Stomach (tissue), 8 donors: ENCODE measurements around the gene ECPAS. TPM values are rescaled to one million over a fixed set of nuclear protein-coding genes. Genes with fewer than 3 reads are reported as not detected.

Source experiments
- polyA plus RNA-seq, 3 donors: library from polyadenylated mRNA; stranded (reverse); fragments of 200-250 nt; gene quantifications; one replicate each; pipeline ENCODE4 v1.2.3, GENCODE V29; 2013
- small RNA-seq, 4 donors: library from RNA; depleted of rRNA; stranded (forward); fragments of <200 nt; gene quantifications; one replicate each; pipeline ENCODE3, GENCODE V24; 2016
- total RNA-seq, 5 donors: library from RNA; depleted of rRNA; stranded (reverse); fragments of >200 nt; gene quantifications; one replicate each; pipeline versions ENCODE4 v1.1.0 to v1.2.3, GENCODE V29; 2014 to 2016
- donor health status: healthy with polysubstance abuse.
- donor health status: Bipolar disorder and iron deficiency.
- donor health status: healthy.

The ECPAS gene
- total and polyA plus RNA-seq, 8 donors, result 13.6 to 147 (median 51.2) TPM

Small RNA genes within 50 kb of the gene (small RNA-seq; reads per million reads assigned to genes)
- gene RNA5SP294, result 0 reads per million in 4 donors

Other genes with a start within 250 kb of the ECPAS start
- not detected for gene OR2K2, start 154.2 kb downstream of the ECPAS start, total RNA-seq
- not detected for gene OR2K2, start 154.2 kb downstream of the ECPAS start, polyA plus RNA-seq
- gene ZNF483, start 40.8 kb upstream of the ECPAS start, total RNA-seq, result 10 to 100 TPM in 1 of 5 donors, 1 to 10 TPM in 3, not detected in 1; 1.8 to 29.7 (median 4.5) TPM
- gene ZNF483, start 40.8 kb upstream of the ECPAS start, polyA plus RNA-seq, result under 1 TPM in 2 of 3 donors, not detected in 1; 0.06 to 0.38 TPM
- gene PTGR1, start 115.3 kb upstream of the ECPAS start, total RNA-seq, result 100 to 1,000 TPM in 4 of 5 donors, 10 to 100 TPM in 1; 35.6 to 378 (median 145) TPM
- 100 to 1,000 TPM in 1 of 3 donors, 10 to 100 TPM in 2; 31.1 to 222 (median 60.8) TPM for gene PTGR1, start 115.3 kb upstream of the ECPAS start, polyA plus RNA-seq
- gene DNAJC25, start 147.0 kb upstream of the ECPAS start, total RNA-seq, result 10 to 100 TPM in 2 of 5 donors, 1 to 10 TPM in 2, not detected in 1; 1.3 to 44.0 (median 9.0) TPM
- gene DNAJC25, start 147.0 kb upstream of the ECPAS start, polyA plus RNA-seq, result 1 to 10 TPM; 2.4 to 4.7 (median 4.3) TPM
- gene GNG10, start 177.2 kb upstream of the ECPAS start, total RNA-seq, result 10 to 100 TPM; 12.3 to 93.7 (median 56.5) TPM
- 10 to 100 TPM; 34.3 to 76.7 (median 51.8) TPM for gene GNG10, start 177.2 kb upstream of the ECPAS start, polyA plus RNA-seq